ENCODE measurements around the gene CAMSAP3.

- TF ChIP-seq, protein P1, sequence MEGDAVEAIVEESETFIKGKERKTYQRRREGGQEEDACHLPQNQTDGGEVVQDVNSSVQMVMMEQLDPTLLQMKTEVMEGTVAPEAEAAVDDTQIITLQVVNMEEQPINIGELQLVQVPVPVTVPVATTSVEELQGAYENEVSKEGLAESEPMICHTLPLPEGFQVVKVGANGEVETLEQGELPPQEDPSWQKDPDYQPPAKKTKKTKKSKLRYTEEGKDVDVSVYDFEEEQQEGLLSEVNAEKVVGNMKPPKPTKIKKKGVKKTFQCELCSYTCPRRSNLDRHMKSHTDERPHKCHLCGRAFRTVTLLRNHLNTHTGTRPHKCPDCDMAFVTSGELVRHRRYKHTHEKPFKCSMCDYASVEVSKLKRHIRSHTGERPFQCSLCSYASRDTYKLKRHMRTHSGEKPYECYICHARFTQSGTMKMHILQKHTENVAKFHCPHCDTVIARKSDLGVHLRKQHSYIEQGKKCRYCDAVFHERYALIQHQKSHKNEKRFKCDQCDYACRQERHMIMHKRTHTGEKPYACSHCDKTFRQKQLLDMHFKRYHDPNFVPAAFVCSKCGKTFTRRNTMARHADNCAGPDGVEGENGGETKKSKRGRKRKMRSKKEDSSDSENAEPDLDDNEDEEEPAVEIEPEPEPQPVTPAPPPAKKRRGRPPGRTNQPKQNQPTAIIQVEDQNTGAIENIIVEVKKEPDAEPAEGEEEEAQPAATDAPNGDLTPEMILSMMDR (IDR thresholded peaks at IDR 0.05) = no peak
- TF ChIP-seq POLR2A (IDR thresholded peaks at IDR 0.05; ENCODE audit: low read depth) (no peak), POLR2AphosphoS5 (IDR thresholded peaks at IDR 0.05) (no peak), EP300 (IDR thresholded peaks at IDR 0.05) (no peak)
Measured at GRCh38 chr19:7596211-7596937, 711 bp downstream of the CAMSAP3 start.

All from esophagus muscularis mucosa (tissue), 4 donors.